OCI-LY7 (cell line): ENCODE results near the gene AGTRAP. TPM values are rescaled to one million over a fixed set of nuclear protein-coding genes. Genes with fewer than 3 reads are reported as not detected.

Experiments
- BruUV-seq: library from RNA; stranded (reverse); fragments of 400-500 nt; replicated peaks from 2 replicates; lab custom pipeline; 2021; lab: Mats Ljungman, UMichigan
- CTCF ChIA-PET: fragments of 300-600 bp; sonication (Branson Sonifier 250); formaldehyde crosslinking; loops from one replicate; lab custom pipeline; 2022; ENCODE audit warnings: antibody characterized with exemption; ENCODE audit not compliant: unreplicated experiment; lab: Charles Lee
- POLR2A ChIA-PET: fragments of 300-600 bp; sonication (Branson Sonifier 250); formaldehyde crosslinking; loops from one replicate; lab custom pipeline; 2022; ENCODE audit warnings: antibody characterized with exemption; lab: Charles Lee
- DNase-seq: peaks from one replicate; pipeline ENCODE4 v3.0.0-alpha.2; 2015; ENCODE audit warnings: low spot score
- H2AFZ ChIP-seq: fragments of 200-600 bp; sonication (generic), shearing (Covaris generic); 2 replicates; pipeline ENCODE4 v1.6.1; 2014; ENCODE audit warnings: mild to moderate bottlenecking, antibody characterized with exemption, low read length, moderate library complexity
- H3K27ac ChIP-seq: fragments of 200-600 bp; sonication (generic); 2 replicates; pipeline ENCODE4 v1.5.1; 2014; ENCODE audit warnings: mixed run types, low read depth, mild to moderate bottlenecking, moderate library complexity, low read length, inconsistent platforms; ENCODE audit not compliant: poor library complexity, severe bottlenecking
- H3K36me3 ChIP-seq: fragments of 200-600 bp; sonication (generic); 2 replicates; pipeline ENCODE4 v1.6.1; 2014; ENCODE audit warnings: mild to moderate bottlenecking, antibody characterized with exemption, low read length, moderate library complexity, mixed read lengths; ENCODE audit not compliant: insufficient read depth
- H3K4me1 ChIP-seq: fragments of 200-600 bp; sonication (generic); 2 replicates; pipeline ENCODE4 v1.5.1; 2014; ENCODE audit warnings: mild to moderate bottlenecking, low read length; ENCODE audit not compliant: insufficient read depth, poor library complexity, severe bottlenecking
- H3K4me2 ChIP-seq: fragments of 200-600 bp; sonication (generic); 2 replicates; pipeline ENCODE4 v1.6.1; 2014; ENCODE audit warnings: mild to moderate bottlenecking, low read length
- H3K4me3 ChIP-seq: fragments of 200-600 bp; sonication (generic); 2 replicates; pipeline ENCODE4 v1.5.1; 2014; ENCODE audit warnings: mild to moderate bottlenecking, low read depth, low read length; ENCODE audit not compliant: poor library complexity, severe bottlenecking
- H3K79me2 ChIP-seq: fragments of 200-600 bp; sonication (generic); 2 replicates; pipeline ENCODE4 v1.6.1; 2016; ENCODE audit warnings: low read depth, mild to moderate bottlenecking, low read length, moderate library complexity, mixed read lengths; ENCODE audit not compliant: insufficient read depth
- H3K9me2 ChIP-seq: fragments of 200-600 bp; sonication (generic); 2 replicates; pipeline ENCODE4 v1.6.1; 2016; ENCODE audit warnings: mild to moderate bottlenecking, low read length, mixed read lengths; ENCODE audit not compliant: insufficient read depth
- H3K9me3 ChIP-seq: fragments of 200-600 bp; sonication (generic); 2 replicates; pipeline ENCODE4 v1.6.1; 2014; ENCODE audit warnings: mild to moderate bottlenecking, mixed run types, low read length, mixed read lengths
- H4K20me1 ChIP-seq: fragments of 200-600 bp; sonication (generic); 2 replicates; pipeline ENCODE4 v1.6.1; 2014; ENCODE audit warnings: mild to moderate bottlenecking, antibody characterized with exemption, low read length, moderate library complexity, mixed read lengths; ENCODE audit not compliant: insufficient read depth
- EZH2phosphoT487 ChIP-seq: fragments of 200-600 bp; sonication (generic); IDR thresholded peaks from 2 replicates; pipeline ENCODE4 v1.6.1; 2018; ENCODE audit warnings: low read depth, borderline replicate concordance, mild to moderate bottlenecking, mixed run types, antibody characterized with exemption, low read length, moderate library complexity, mixed read lengths
- intact Hi-C: fragments of 100-400 bp; cut with micrococcal nuclease; formaldehyde crosslinking; loops from one replicate; pipeline ENCODE4 v1.10.0; 2022; ENCODE audit not compliant: unreplicated experiment
- total RNA-seq, 2 experiments: library from RNA; depleted of rRNA in 1 of 2; stranded (reverse); fragments of >200 nt in 1 of 2; shearing (Covaris generic) in 1 of 2; gene quantifications; 2 replicates each; pipeline ENCODE4 v1.2.3, GENCODE V29; 2014 to 2022
- TF ChIP-seq, protein P1 (sequence below): fragments of 200-600 bp; sonication (generic); conservative IDR thresholded peaks from 2 replicates; pipeline ENCODE4 v1.5.1; 2014; ENCODE audit warnings: mild to moderate bottlenecking, antibody characterized with exemption, low read length, moderate library complexity, mixed read lengths

AGTRAP gene
- total RNA-seq, 2 experiments from 2014 or later, result 36.1 to 40.0 TPM

DNA sequence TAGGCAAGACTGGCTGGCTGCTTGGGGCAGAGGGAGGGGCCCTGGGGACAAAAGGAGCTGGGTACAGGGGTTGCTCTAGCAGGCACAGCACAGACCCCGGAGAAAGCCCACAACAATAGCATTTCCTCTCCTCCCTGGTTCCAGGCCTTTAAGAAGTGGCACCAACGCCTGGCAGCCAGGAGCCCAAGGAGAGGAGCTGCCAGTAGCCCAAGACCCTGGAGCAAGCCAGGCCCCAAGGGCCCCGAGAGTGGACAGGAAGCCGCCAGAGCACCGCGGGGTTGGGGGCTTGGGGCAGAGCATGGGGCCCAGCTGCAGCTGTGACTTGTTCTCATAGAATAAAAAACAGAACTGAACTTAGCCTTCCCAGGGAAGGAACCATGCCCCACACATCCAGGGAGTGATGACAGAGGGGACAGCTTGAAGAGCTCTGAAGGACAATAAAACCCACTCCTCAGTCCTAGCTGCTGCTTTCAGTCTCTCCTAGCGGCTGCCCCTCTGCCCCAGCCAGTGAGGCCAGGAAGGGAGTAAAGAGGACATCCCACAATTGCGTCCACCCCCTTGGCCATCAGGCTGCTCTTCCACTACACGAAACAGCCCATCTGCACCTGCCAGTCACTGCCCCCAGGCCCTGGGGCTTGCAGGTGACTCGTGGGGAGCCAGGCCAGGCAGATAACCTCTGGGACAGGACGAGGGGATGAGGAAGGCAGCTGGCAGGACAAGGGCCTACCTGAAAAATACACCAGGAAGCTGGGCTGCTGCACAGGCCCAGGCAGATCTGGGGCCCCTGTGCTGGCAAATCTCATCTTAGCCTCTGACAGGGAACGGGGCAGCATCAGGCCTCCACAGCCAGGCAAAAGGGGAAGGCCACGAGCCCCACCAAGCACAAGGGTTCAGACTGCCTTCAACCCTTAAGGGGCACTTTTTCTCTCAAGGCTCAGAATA lies 53.5 kb downstream of the AGTRAP start:
- no peaks in the 10 kb centered on the region for H4K20me1 ChIP-seq
- TF ChIP-seq, protein P1, sequence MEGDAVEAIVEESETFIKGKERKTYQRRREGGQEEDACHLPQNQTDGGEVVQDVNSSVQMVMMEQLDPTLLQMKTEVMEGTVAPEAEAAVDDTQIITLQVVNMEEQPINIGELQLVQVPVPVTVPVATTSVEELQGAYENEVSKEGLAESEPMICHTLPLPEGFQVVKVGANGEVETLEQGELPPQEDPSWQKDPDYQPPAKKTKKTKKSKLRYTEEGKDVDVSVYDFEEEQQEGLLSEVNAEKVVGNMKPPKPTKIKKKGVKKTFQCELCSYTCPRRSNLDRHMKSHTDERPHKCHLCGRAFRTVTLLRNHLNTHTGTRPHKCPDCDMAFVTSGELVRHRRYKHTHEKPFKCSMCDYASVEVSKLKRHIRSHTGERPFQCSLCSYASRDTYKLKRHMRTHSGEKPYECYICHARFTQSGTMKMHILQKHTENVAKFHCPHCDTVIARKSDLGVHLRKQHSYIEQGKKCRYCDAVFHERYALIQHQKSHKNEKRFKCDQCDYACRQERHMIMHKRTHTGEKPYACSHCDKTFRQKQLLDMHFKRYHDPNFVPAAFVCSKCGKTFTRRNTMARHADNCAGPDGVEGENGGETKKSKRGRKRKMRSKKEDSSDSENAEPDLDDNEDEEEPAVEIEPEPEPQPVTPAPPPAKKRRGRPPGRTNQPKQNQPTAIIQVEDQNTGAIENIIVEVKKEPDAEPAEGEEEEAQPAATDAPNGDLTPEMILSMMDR, result no peak
- H3K4me1 ChIP-seq, result peaks cover 23% of the 10 kb centered on the region
- no peak overlapping the region for H2AFZ ChIP-seq
- ChIA-PET CTCF (no interaction called here), POLR2A (no interaction called here)
- no TSS peak for BruUV-seq
- DNase-seq, result no peak
- no peaks in the 10 kb centered on the region for H3K79me2 ChIP-seq
- H3K9me3 ChIP-seq, result no peaks in the 10 kb centered on the region
- no peak overlapping the region for H3K4me2 ChIP-seq
- no peaks in the 10 kb centered on the region for H3K9me2 ChIP-seq
- H3K4me3 ChIP-seq, result no peak overlapping the region
- H3K27ac ChIP-seq, result no peak overlapping the region
- H3K36me3 ChIP-seq, result peaks cover 21% of the 10 kb centered on the region; the same call in 1 of the 2 replicates
- intact Hi-C loops, result no loop called here

DNA sequence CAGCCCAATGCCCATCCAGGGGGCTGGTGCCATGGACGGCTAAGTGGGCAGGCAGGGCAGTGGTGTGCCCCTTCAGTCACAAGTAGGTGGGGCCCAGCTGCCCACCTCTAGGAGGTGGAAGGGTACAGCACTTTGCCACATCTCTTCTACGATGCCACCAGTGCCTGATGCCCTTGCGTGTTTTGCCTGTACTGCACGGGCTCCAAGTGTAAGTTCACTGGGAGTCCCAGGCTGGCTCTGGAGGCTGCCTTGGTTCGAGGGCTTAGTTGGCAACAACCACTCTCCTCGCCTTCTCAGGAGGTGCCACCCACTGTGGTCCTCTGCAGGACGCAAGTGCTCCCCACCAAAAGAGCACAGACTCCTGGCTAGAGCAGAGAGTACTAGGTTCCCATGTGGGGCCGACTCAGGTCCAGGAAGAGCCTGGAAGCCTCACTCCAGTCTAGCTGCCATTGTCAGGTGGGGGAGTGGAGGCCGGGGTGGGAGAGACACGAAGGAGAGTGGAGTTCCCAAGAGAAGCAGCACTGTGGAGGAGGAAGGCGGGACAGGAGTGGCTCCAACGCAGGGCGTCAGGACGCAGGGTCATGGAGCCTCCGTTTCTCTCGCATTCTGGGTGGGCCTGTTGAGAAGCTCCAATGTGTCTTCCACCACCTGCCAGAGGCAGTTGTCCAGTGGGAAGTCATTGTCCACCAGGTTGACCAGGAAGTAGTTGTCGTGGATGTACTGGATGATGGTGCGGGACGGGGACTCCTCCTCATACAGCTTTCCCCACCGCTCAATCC lies 54.4 kb downstream of the AGTRAP start:
- no TSS peak for BruUV-seq

More for the DNA sequence above, 54.4 kb downstream of the AGTRAP start:
- peaks cover 30% of the 10 kb centered on the region; the same call in 1 of the 2 replicates for H3K36me3 ChIP-seq
- peaks cover 14% of the 10 kb centered on the region for H3K4me1 ChIP-seq
- H3K79me2 ChIP-seq, result no peaks in the 10 kb centered on the region
- H3K4me2 ChIP-seq, result no peak overlapping the region
- H3K9me3 ChIP-seq, result no peaks in the 10 kb centered on the region
- no peaks in the 10 kb centered on the region for H3K9me2 ChIP-seq
- intact Hi-C loops, result no loop called here
- ChIA-PET CTCF (no interaction called here), POLR2A (no interaction called here)
- H2AFZ ChIP-seq, result no peak overlapping the region
- DNase-seq, result no peak
- H3K27ac ChIP-seq, result no peak overlapping the region
- TF ChIP-seq, protein P1, result no peak
- no peak for TF ChIP-seq EZH2phosphoT487
- H3K4me3 ChIP-seq, result no peak overlapping the region
- H4K20me1 ChIP-seq, result no peaks in the 10 kb centered on the region
